Nephron progenitor cell (in vitro differentiated cells): Measurements from ENCODE around the gene CFAP299.

Experiments used
- DNase-seq: peaks from one replicate; pipeline ENCODE4 v3.0.0; 2021
- H3K27ac Mint-ChIP-seq: 2 replicates; pipeline ENCODE4 v1.8.0; 2021; ENCODE audit warnings: mild to moderate bottlenecking, moderate library complexity, mixed read lengths
- H3K27me3 Mint-ChIP-seq: 2 replicates; pipeline ENCODE4 v1.8.0; 2021; ENCODE audit warnings: mild to moderate bottlenecking, low read depth, mixed read lengths; ENCODE audit not compliant: poor library complexity
- H3K36me3 Mint-ChIP-seq: 2 replicates; pipeline ENCODE4 v1.8.0; 2021; ENCODE audit warnings: low read depth, mixed read lengths
- H3K4me1 Mint-ChIP-seq: 2 replicates; pipeline ENCODE4 v1.8.0; 2021; ENCODE audit warnings: mixed read lengths
- H3K4me3 Mint-ChIP-seq: 2 replicates; pipeline ENCODE4 v1.8.0; 2021; ENCODE audit warnings: mild to moderate bottlenecking, moderate library complexity, mixed read lengths
- H3K9me3 Mint-ChIP-seq: 2 replicates; pipeline ENCODE4 v1.8.0; 2021; ENCODE audit warnings: mild to moderate bottlenecking, moderate library complexity, mixed read lengths
- TF ChIP-seq, protein P1 (sequence below): fragments of 200-600 bp; sonication (generic); IDR thresholded peaks from 2 replicates; pipeline ENCODE4 v1.5.0; 2021; ENCODE audit warnings: antibody characterized with exemption

CFAP299 gene

DNA sequence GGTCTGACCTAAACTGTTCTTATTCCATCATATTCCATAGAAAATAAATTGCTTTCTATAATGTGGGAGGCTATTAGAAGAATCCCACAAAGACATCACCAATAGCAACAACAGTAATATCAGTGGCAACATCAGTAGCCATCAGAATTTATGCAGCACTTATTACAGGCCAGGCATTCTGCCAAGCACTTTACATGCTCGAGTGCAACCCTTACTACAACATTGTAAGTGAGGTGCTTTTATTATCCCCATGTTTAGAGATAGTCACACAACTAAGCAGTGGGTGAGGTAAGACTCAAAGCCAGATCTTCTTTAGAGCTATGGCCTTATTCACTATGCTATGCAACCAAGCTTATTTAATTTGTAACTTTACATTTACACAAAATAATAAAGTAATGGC lies 377.9 kb downstream of the CFAP299 start:
- Mint-ChIP-seq H3K4me3 (no peak overlapping the region), H3K4me1 (peaks cover 6% of the 10 kb centered on the region), H3K27me3 (no peaks in the 10 kb centered on the region)

GRCh38 chr4:80717204-80717603 lies 381.7 kb downstream of the CFAP299 start:
- DNase-seq, result no peak
- H3K4me3 Mint-ChIP-seq, result no peak overlapping the region
- TF ChIP-seq, protein P1, sequence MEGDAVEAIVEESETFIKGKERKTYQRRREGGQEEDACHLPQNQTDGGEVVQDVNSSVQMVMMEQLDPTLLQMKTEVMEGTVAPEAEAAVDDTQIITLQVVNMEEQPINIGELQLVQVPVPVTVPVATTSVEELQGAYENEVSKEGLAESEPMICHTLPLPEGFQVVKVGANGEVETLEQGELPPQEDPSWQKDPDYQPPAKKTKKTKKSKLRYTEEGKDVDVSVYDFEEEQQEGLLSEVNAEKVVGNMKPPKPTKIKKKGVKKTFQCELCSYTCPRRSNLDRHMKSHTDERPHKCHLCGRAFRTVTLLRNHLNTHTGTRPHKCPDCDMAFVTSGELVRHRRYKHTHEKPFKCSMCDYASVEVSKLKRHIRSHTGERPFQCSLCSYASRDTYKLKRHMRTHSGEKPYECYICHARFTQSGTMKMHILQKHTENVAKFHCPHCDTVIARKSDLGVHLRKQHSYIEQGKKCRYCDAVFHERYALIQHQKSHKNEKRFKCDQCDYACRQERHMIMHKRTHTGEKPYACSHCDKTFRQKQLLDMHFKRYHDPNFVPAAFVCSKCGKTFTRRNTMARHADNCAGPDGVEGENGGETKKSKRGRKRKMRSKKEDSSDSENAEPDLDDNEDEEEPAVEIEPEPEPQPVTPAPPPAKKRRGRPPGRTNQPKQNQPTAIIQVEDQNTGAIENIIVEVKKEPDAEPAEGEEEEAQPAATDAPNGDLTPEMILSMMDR, result no peak
- peaks cover 33% of the 10 kb centered on the region for H3K9me3 Mint-ChIP-seq
- peaks cover 5% of the 10 kb centered on the region for H3K36me3 Mint-ChIP-seq
- H3K27me3 Mint-ChIP-seq, result no peaks in the 10 kb centered on the region
- no peak overlapping the region for H3K27ac Mint-ChIP-seq
- H3K4me1 Mint-ChIP-seq, result no peaks in the 10 kb centered on the region

More for the DNA sequence above, 377.9 kb downstream of the CFAP299 start:
- no peak for DNase-seq
- Mint-ChIP-seq H3K27ac (no peak overlapping the region), H3K36me3 (peaks cover 4% of the 10 kb centered on the region), H3K9me3 (peaks cover 5% of the 10 kb centered on the region)
- TF ChIP-seq, protein P1, result no peak

- H3K9me3 Mint-ChIP-seq, result peaks cover 15% of the 10 kb centered on the region
- H3K27me3 Mint-ChIP-seq, result peaks cover 2% of the 10 kb centered on the region
- no peak overlapping the region for H3K4me3 Mint-ChIP-seq
- no peak for DNase-seq
- no peaks in the 10 kb centered on the region for H3K4me1 Mint-ChIP-seq
- no peaks in the 10 kb centered on the region for H3K36me3 Mint-ChIP-seq
- TF ChIP-seq, protein P1, result no peak
- H3K27ac Mint-ChIP-seq, result no peak overlapping the region
These were observed 390.9 kb downstream of the CFAP299 start for GRCh38 chr4:80726471-80726870.

GRCh38 chr4:80730158-80730557 lies 394.6 kb downstream of the CFAP299 start:
- DNase-seq, result no peak
- Mint-ChIP-seq H3K27me3 (no peaks in the 10 kb centered on the region), H3K4me3 (no peak overlapping the region), H3K27ac (no peak overlapping the region), H3K9me3 (peaks cover 2% of the 10 kb centered on the region), H3K36me3 (no peaks in the 10 kb centered on the region), H3K4me1 (no peaks in the 10 kb centered on the region)
- TF ChIP-seq, protein P1, result no peak

DNA sequence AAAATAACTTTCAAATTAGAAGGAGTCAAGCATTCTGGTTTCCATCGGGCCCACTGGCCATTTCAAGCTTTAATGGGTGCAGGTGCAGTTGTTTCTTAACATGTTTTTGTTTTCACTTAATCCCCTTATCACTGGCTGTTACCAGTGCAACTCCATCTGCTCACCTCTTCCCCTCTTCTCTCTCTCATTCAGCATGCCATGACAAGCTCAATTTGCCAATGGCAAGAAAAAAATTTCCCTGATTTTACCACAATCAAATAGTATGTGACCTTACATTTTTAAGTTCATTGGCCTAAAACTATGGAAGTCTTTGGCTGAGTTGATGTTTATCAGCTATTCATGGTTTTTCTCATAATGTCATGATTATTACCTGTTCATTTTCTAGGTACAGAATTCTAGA lies 395.9 kb downstream of the CFAP299 start:
- H3K4me1 Mint-ChIP-seq, result no peaks in the 10 kb centered on the region
- H3K27me3 Mint-ChIP-seq, result no peaks in the 10 kb centered on the region
- TF ChIP-seq, protein P1, result no peak
- H3K4me3 Mint-ChIP-seq, result no peak overlapping the region
- H3K27ac Mint-ChIP-seq, result no peak overlapping the region
- H3K36me3 Mint-ChIP-seq, result no peaks in the 10 kb centered on the region
- DNase-seq, result no peak
- H3K9me3 Mint-ChIP-seq, result peaks cover 10% of the 10 kb centered on the region

DNA sequence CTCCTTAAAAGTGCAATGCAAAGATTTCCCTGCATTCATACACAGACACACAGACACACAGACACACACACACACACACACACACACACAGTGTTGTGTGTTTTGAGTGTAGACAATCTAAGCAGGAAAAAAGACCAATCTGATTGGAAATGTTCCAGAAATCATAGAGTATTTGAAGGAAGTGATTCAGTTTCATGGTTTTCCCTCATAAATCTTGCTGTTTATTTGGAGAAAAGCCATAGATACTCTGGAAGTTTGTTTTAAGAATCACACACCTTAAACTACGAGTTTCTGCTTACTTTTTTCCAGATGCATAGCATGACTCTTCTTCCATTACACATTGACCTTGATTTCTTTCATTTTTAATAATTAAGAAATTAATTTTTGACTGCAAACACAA lies 396.5 kb downstream of the CFAP299 start:
- Mint-ChIP-seq H3K36me3 (no peaks in the 10 kb centered on the region), H3K27me3 (no peaks in the 10 kb centered on the region), H3K4me1 (no peaks in the 10 kb centered on the region), H3K27ac (no peak overlapping the region), H3K4me3 (no peak overlapping the region), H3K9me3 (peaks cover 13% of the 10 kb centered on the region)
- no peak for DNase-seq
- TF ChIP-seq, protein P1, result no peak
